GM18526 (cell line): ENCODE measurements around the gene RNF183.

Experiments
- POLR2A ChIP-seq: IDR thresholded peaks from 3 replicates; pipeline ENCODE4 v1.6.1; 2011; ENCODE audit not compliant: insufficient read length; ENCODE audit errors: extremely low read depth

The RNF183 gene

DNA sequence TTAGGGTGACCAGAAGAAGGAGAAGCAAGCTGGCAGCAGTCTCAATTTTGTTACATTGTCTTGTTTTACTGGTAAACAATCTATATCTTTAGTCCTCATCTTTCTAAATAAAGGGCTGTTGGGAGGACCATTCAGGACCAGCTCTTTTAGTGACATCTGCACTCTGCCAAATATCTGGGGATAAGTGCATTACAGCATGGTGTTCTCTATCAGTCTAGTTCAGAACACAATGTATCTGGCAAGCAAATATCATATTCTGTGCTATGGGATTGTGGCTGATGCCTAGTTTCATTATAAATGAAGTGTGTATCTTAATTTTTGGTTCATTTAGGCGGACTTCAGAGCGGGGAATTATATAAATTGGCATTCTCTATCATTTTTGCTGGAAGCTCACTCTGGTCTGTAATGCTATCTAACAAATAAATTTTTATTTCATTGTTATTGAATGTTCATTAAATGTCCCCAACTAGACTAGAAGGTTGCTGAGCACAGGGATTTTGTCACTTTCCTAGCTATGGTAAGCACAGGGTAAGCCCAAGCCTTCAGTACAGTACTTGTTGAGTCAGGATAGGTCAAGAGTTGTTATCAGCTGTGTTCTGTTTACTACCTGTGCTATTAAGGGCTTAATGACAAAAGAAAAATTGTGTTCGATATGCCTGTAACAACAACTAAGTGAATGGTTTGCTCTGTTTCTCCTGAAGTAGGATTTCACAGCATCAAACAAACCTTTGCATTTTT is 25.0 kb upstream of the RNF183 start:
- TF ChIP-seq POLR2A: no peak

DNA sequence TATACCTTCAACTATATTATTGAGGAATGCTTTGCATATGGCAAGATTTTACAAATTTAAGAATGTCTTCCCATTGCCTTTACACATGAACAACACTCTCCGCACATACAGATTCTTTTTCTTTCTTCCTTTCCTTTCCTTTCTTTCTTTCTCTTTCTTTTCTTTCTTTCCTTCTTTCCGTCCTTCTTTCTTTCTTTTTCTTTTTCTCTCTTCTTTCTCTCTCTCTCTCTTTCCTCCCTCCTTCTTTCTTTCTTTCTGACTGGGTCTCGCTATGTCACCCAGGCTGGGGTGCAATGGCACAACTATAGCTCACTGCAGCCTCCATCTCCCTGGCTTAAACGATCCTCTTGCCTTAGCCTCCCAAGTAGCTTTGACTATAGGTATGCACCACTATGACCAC is 23.1 kb upstream of the RNF183 start:
- no peak for TF ChIP-seq POLR2A

DNA sequence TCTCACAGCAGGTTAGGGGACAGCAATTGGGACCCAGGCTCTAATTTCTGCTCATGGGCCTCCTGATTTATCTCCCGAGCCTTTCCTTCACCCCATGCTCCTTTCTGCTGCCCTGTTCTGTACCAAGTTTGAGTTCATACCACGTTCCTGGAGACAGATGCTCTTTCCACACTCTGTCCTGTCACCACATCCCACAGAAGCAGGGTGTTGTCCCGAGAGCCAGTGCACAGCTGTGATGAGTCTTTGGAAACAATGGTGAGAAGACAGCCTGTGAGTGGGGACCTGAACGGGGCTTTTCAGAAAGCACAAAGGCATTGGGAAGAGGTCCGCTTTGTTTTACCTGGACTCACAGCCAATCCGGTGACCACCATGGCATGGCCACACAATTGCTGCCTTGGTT is 19.5 kb upstream of the RNF183 start:
- TF ChIP-seq POLR2A: no peak

DNA sequence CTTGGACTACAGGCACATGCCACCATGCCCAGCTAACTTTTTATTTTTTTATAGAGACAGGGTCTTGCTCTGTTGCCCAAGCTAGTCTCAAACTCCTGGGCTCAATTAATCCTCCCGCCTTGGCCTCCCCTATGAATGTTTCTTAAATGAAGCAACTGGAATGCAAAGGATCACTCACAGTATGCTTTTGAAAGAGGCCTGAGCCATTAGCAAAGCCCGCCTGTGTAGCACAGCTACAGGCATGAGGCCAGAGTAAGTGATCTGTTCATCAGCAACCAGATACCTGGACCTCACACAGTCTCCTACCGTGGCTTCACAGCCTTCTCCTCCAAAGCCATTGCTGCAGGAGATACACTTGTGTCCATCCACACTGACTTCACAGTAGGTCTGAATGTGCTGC is 16.9 kb upstream of the RNF183 start:
- no peak for TF ChIP-seq POLR2A

DNA sequence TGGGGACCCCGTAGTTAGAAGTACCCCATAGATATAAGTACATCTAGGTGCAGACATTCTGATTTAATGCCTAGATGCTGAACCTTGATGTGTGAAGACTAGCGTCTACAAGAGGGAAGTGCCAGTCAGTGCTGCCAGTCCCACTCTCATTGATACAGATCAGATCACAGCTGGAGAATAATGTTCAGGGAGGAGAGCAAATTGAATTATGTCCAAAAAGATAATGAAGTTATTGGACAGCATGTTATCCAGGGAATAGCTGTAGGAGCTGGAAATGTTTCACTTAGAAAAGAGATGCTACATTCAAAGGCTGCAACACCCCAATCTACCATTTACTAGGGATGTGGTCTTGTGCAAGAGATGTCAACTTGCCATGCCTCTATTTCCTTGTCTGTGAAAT is 15.9 kb upstream of the RNF183 start:
- no peak for TF ChIP-seq POLR2A

DNA sequence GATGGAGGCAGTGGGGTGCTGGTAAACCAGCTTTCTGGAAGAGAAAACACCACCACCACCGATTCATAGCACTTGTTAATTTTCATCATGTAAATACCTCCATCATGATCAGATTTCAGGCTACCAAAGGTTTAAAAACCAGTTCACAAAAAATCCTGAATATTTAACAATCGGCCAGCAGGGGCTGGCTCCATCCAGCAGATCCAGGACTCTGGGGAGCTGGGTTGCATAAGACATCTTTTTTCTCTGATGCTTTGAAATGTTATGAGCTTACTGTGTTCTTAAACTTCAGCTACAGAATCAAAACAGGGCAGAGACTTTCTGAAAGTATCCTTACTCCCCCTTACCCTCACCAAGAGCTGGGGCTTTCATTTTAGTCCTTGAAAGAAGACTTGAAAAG is 14.6 kb upstream of the RNF183 start:
- no peak for TF ChIP-seq POLR2A

DNA sequence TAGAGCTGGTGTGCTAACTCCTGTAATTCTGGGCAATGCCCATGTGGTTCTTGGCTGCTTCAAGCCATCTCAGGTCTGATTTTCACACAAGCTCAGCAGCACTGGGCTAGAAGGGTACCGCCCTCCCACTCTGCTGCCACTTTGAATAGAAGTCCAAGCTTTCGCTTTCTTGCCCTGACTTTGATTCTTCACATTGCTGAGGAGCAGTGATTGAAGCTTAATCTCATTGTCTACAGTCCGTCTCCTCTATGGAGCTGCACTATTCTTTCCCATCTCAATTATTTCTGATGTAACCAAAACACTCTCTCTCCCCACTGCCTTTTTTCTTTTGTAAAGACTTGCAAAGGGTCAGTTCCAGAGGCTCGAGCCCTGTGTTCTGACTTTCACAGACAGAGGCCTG is 12.9 kb upstream of the RNF183 start:
- TF ChIP-seq POLR2A: no peak

DNA sequence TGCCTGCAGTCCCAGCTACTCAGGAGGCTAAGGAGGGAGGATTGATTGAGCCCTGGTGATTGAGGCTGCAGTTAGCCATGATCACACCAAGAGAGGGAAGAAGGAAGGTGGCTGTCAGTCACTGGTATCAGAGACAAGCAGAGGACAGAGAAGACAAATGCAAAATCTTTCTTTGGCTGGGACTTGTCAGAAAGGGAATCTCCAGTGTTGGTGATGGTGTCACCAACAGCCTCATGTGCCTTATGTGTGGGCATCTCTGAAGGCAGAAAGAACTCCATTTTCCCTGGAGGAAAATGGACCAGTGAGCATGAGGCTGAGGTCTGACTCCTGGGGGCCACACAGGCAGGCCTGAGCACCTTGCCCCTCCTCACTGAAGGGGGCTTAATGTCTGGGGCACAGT is 12.1 kb upstream of the RNF183 start:
- TF ChIP-seq POLR2A: no peak

DNA sequence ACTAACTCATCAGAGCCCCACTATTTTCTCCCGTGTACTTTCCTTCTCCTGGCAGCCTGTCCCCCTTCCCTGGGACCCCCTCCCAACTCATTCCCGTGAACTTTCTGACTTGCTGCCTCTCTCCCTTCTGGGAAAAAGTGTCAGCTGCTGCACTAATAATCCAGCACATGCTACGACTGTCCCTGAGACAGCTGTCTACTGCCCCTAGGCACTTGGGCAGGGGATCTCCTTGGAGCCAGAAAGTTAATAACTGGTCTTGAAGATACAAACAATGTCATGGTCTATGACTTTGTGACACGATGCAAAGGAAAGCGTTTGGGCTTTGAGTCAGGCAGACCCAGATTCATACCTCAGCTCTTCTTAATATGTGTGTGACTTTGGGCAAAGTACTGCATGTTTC is 10.1 kb upstream of the RNF183 start:
- TF ChIP-seq POLR2A: no peak

DNA sequence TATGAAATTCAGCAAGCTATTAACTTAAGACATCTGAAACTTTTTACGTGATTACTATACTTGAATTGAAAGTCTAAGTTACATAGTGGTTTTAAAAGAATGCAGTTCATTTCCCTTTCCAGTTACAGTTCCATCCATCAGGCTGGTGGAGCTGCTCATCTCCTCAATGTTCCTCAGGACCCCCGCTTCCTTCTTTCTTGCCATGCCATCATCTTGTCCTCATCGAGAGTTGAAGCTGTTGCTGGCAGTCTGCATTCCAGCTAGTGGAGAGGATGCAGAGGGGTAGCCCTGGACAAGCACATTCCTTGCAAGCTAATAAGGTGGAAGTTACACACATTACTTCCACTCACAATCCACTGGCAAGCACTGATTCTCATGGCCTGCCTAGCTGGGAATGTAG is 8.8 kb upstream of the RNF183 start:
- no peak for TF ChIP-seq POLR2A

DNA sequence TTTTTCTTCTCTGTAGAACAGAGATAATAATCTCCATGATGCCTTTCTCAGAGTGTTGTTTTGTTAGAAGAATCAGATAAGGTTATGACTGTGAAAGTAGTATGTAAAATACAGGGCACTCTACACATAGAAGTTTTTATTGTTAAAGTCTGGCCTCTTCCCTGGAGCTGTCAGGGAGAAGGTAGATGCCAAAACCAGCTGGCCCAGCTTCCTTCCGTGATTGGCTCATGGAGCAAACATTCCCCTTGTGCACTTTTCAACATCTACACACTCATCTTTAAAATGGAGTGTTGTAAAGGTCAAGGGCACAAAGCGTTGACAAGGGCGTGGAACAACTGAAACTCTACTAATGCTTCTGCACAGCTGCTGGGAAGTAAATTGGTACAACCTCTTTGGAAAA is 7.4 kb upstream of the RNF183 start:
- TF ChIP-seq POLR2A: no peak

DNA sequence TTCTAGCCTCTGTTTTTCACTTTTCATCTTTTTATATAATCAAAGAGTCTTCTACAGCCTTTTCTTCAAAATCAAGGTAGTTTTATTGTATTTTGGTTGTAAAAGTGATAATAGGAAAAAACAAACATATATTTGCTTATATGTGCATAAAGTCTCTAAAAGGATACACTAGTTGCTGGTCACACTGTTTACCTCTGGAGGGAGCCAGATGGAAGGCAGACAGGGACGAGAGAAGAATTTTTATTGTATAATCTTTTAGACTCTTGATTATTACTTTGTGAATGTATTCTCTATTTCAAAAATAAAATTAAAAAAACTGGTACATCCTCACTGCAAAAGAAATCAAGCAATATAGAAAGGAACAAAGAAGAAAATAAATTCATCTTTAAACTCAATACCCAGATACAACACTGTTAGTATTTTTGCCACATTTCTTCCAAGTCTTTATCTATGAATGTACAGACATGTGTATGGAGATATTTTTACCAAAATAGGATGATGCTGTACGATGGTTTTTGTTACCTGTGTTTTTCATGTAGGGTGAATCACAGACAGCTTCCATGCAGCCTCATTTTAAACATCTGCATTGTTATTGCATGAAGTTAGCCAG is 6.1 kb upstream of the RNF183 start:
- TF ChIP-seq POLR2A: no peak

DNA sequence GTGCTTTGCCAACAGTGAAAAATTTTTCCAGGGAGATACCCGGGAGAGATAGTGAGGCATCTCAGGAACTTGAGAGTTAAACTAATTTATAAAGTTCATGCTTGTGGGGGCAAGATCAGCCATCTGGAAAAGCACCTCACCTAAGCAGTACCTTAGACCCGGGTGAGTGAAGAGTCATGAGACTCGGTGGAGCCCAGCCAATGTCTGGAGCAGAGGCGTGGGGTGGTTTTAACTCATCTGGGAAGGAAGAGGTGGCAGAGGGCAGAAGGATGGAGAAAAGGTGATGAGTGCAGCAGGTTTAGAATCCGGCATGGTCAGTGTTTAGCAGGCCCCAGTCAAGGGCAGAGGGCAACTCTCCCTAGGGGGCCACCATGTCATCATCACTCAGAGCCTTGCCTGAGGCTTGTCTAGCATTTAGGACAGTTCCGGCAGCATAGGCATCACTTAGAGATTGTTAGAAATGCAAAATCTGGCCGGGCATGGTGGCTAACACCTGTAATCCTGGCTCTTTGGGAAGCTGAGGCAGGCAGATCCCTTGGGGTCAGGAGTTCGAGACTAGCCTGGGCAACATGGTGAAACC is 4.3 kb upstream of the RNF183 start:
- no peak for TF ChIP-seq POLR2A

DNA sequence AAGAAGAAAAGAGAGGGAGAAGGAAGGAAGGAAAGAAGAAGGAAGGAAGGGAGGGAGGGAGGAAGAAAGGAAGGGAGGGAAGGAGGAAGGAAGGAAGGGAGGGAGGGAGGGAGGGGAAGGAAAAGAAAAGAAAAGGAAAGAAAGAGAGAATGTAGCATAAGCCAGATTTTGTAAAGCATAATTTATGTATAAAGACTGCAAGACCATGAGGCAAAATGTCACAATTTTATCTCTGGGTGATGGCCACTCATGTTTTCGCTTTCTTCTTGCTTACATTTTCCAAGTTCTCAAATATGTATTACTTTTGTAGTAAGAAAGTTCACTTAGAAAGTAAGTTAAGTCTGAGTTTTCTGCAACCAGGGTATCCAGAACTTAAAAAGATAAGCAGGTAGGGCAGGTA is 3.4 kb upstream of the RNF183 start:
- TF ChIP-seq POLR2A: no peak

DNA sequence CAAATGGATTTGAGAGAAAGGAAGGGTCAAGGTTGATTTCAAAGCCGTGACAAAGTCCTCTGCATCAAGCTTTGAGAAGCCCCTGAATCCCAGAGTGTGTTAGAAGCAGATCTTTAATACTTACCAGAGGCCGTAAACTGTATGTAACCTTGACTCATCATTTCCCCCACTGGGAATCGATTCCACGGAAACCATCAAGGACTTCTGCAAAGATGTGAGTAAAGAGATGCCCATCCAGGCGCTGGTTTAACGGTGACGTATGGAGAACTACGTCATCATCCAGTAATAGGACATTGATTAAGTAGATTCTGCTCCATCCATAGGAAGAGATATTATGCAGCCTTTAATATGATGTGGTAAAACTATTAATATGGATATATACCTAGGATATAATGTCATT is 1.6 kb downstream of the RNF183 start:
- no peak for TF ChIP-seq POLR2A

DNA sequence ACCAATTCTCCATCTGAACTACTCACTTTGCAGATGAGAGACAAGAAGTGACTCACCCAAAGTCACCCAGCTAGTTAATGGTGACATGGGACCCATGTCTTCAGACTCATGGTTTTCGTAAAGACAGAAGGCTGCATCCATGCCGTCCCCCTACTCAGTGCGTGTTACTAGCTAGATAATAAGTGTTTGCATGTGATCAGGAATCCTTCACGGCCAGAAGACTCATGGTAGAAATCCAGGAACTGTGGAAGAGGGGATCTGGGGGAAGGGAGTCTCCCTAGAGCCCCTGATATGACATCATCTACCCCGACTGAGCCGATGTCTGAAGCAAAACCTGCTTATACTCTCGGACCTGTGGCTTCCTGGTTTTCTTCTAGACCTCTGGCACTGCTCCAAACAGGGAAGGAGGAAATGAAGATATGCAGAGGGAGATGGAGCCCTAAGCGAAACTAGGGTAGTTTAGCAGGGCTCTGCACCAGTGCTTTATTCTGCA is 3.3 kb downstream of the RNF183 start:
- no peak for TF ChIP-seq POLR2A
